Kasumi-1 (cell line): Measurements from ENCODE around the gene SLC25A27.

Experiments used
- DNase-seq, 2 experiments: peaks; one replicate each; lab custom pipeline; 2025; lab: John Stamatoyannopoulos, UW

The SLC25A27 gene

GRCh38 chr6:46651006-46651405, 1.8 kb upstream of the SLC25A27 start:
- no peak for DNase-seq

DNA sequence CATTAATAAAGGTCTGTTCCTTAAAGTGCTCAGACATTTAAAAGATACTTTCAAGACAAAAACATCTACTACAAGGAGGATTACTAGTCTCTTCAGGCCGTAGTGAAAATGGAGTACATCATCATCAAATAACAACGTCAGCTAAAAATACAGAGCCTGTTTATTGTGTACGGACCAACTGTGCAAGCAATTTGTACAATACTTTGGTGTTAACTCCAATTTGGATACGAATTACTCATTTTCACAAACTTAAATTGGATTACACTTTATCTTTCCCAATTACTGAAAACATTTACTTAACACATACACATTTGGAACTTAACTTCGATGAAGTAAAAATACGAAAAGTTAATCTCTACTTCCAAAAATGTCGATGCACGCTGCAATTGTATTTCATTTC, 959 bp upstream of the SLC25A27 start:
- DNase-seq, result no peak

GRCh38 chr6:46652232-46652602, 558 bp upstream of the SLC25A27 start:
- DNase-seq, result no peak

DNA sequence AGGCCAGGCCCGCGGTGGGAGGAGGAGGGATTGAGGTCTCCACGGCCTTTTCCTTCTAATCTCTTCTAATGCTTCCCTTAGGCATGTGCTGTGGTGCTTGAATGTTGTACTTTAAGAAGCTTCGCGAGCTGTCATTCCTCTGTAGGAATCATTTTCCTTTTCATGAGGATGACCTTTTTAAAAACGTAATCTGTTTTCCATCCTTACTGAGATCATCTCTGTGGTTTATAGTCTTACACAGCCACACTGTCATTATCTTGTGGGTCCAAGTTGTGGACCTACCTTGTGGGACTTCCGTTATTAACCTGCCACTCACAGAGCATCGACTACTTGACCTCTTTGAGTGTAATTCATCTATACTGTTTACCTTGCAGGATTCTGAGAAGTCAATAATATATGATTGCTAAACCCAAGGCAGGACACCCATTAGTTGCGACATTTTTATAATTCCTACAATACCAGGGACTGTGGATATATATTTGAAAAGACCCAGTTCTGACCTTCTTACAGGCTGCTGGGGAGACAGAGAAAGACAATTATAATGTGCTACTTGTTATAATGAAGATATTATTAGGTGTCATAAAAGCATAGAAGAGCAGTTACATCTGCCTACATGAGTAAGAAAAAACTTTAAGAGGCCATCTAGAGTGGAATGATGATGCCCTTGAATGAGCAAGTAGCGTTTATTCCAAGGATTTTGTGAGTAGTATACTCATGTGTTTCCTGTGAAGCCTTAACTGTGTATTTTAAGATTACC, 842 bp downstream of the SLC25A27 start:
- peak in 1 of 2 experiments; percentile 10 for DNase-seq

DNA sequence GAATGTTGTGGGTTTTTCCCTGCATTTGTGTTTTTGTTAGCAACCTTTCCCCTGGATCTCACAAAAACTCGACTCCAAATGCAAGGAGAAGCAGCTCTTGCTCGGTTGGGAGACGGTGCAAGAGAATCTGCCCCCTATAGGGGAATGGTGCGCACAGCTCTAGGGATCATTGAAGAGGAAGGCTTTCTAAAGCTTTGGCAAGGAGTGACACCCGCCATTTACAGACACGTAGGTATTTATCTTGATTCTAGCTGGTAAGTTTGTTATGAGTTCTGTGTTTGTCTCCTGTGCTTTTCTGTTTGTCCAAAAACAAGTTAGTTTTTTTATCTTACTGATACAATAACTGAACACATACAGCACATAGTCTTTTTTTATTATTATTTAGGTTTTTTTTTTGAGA, 3.0 kb downstream of the SLC25A27 start:
- peak; percentile 22 to 25 for DNase-seq

DNA sequence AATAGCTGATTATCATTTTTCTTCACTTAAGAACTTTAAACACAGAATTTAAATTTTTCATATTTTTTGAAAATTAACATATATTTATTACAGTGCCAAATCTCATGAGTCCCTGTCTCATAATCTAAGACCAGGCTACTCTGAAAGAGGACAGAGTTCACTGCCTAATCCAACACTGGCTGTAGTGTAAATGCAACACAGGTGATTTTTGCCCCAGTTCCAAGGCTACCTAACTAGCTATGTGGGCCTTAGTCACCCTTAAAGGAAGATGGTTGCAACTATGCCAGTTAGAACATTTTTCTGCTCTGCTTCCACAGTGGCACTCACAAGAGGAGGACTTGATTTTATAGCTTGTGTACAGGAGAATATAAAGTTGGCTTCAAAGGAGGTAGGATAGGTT, 4.9 kb downstream of the SLC25A27 start:
- DNase-seq, result no peak

GRCh38 chr6:46661483-46661882, 8.7 kb downstream of the SLC25A27 start:
- DNase-seq, result no peak

GRCh38 chr6:46667377-46667776, 14.6 kb downstream of the SLC25A27 start:
- no peak for DNase-seq

- no peak for DNase-seq
Measured at GRCh38 chr6:46674410-46674809, 21.6 kb downstream of the SLC25A27 start.

GRCh38 chr6:46676604-46677313, 24.0 kb downstream of the SLC25A27 start:
- DNase-seq, result no peak

DNA sequence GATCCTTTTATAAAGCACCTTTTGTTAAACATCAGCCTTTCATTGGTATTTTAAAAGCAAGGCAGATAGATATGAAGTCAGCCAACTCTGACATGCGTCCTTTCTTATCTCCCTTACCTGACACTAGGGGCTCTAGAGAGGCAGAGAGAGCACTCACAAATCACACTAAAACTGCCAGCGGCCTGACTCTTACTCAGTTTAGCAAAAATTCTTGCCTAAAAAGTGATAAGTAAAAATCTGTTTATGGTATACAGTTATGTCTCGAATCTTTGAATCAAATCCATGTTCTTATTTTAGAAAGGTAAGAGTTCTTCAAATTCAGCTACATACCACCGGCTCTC, 24.5 kb downstream of the SLC25A27 start:
- peak; percentile 32 to 55 for DNase-seq

DNA sequence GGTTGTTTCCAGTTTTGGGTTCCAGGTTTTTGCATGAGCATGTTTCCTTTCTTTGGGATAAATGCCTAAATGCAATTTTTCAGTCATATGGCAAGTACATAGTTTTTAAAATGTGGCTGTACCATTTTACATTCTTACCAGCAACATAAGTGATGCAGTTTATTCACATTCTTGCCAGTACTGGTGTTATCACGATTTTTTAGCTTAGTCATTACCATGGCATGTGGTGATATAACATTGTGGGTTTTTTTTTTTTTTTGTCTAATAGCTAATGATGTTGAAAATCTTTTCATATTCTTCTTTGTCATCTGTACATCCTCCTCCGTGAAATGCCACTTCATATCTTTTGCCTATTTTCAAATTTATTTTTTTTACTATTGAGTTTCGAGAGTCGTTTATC, 32.0 kb downstream of the SLC25A27 start:
- no peak for DNase-seq

DNA sequence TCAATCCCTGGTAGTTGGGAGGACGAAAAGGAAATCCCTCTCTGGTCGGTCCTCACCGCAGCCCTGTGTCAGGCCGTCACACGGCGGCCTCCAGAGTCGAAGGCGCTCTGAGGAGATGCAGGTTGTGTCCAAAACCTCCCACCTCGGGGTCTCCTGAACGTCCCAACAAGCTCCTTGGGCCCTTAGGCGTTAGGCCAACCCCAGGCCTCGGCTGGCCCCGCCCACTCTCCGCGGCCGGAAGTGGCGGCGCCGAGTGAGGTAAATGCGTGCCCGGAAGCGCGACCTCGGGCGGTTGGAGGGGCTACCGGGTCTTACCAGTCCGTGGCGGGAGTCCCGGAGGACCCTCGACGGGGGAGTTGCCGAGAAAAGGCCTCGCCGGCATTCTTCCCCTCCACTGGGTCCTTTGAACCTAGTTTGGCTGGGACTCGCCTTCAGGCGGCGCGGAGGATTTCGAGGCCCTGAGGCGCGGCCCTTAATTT, 34.9 kb downstream of the SLC25A27 start, which contains the start of gene TDRD6:
Gene TDRD6, plus strand, starts transcription at position 267 of the 479 bp plus-strand sequence. CDS start 244 bp downstream, outside the sequence.
- DNase-seq, result no peak

DNA sequence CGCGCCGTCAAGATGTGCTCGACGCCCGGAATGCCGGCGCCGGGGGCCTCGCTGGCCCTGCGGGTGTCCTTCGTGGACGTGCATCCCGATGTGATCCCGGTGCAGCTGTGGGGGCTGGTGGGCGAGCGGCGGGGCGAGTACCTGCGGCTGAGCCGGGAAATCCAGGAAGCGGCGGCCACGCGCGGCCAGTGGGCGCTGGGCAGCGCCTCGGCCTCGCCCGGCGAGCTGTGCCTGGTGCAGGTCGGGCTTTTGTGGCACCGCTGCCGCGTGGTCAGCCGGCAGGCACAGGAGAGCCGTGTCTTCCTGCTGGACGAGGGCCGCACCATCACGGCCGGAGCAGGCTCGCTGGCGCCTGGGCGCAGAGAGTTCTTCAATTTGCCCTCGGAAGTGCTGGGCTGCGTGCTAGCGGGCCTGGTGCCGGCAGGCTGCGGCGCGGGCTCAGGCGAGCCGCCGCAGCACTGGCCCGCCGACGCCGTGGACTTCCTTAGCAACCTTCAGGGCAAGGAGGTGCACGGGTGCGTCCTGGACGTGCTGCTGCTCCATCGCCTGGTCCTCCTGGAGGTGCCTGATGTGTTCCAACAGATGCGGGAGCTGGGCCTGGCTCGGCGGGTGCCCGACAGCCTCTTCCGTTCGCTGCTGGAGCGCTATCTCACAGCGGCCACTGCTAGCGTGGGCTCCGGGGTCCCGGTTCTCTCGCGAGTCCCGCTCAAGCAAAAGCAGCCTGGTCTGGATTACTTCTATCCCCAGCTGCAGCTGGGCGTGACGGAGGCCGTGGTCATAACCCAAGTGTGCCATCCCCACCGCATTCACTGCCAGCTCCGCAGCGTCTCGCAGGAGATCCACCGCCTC, 35.6 kb downstream of the SLC25A27 start:
- no peak for DNase-seq

DNA sequence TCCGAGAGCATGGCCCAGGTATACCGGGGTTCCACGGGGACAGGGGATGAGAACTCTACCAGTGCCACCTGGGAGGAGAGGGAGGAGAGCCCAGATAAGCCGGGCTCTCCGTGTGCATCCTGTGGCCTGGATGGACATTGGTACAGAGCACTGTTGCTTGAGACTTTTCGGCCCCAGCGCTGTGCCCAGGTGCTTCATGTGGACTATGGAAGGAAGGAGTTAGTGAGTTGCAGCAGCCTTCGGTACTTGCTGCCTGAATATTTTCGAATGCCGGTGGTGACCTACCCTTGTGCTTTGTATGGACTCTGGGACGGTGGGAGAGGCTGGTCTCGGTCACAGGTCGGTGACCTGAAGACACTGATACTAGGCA, 36.2 kb downstream of the SLC25A27 start:
- no peak for DNase-seq

GRCh38 chr6:46689657-46690056, 36.9 kb downstream of the SLC25A27 start:
- no peak for DNase-seq

- DNase-seq, result no peak
Measured at GRCh38 chr6:46690141-46690755, 37.5 kb downstream of the SLC25A27 start.

DNA sequence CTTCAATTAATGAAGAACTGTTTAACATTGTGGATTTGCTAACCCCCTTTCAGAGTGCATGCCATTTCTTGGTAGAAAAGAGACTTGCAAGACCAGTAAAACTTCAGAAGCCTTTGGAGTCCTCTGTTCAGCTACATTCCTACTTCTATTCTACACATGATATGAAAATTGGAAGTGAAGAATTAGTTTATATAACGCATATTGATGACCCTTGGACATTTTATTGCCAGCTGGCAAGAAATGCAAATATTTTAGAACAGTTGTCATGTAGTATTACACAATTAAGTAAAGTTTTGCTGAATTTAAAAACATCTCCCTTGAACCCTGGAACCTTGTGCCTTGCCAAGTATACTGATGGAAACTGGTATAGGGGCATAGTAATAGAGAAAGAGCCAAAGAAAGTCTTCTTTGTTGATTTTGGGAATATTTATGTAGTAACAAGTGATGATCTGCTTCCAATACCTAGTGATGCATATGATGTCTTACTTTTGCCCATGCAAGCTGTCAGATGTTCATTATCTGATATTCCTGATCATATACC, 38.2 kb downstream of the SLC25A27 start:
- no peak for DNase-seq

- DNase-seq, result no peak
Measured at GRCh38 chr6:46699970-46700369, 47.2 kb downstream of the SLC25A27 start.

DNA sequence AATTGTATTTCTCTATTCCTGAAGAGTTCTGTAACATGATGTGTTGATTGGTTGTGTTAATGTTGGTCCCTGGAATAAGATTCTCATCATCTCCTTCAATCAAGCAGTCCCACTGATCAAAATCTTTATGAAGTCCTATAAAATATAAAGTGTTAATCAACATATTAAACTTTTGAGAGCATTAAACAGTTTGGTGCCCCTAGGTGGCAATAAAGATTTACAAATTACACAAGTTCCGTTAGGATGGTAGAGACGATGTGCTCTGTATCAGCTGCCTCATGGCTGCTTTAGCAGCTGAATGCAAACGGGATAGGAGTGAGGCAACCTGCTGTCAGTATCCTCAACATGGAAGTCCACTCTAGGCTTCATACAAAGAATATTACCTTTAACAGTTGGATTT, 51.8 kb downstream of the SLC25A27 start:
- peak; percentile 60 to 66 for DNase-seq

- no peak for DNase-seq
Measured at GRCh38 chr6:46706464-46706863, 53.7 kb downstream of the SLC25A27 start.

DNA sequence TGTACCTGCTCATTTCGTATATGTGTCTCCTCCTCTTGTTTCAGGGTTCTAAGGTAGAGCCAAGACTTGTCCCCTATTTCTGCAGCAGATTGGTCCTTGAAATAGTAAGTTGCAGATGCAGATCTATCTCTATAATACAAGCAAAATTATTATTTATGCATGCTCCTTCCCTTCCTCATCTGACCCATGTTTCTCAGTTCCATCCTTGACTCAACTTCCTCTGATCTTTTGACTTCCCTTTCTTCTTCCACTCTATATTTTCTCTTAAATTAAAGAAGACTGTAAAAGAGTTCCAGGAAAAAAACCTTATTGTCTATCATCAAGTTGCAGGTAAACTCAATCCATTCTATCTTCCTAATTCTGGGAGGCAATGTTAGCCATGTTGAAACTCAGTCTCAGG, 58.7 kb downstream of the SLC25A27 start:
- no peak for DNase-seq
